Osteocyte (in vitro differentiated cells): ENCODE data around the gene BAAT. TPM values are rescaled to one million over a fixed set of nuclear protein-coding genes. Genes with fewer than 3 reads are reported as not detected.

Source experiments
- DNase-seq: peaks from one replicate; pipeline ENCODE4 v3.0.0; 2021; ENCODE audit warnings: mixed read lengths; ENCODE audit not compliant: unreplicated experiment; ENCODE audit errors: extremely low spot score
- H3K27ac Mint-ChIP-seq: one replicate; pipeline ENCODE4 v1.8.0; 2021; ENCODE audit warnings: mild to moderate bottlenecking, mixed read lengths; ENCODE audit not compliant: unreplicated experiment
- H3K27me3 Mint-ChIP-seq: one replicate; pipeline ENCODE4 v1.8.0; 2021; ENCODE audit warnings: mixed read lengths; ENCODE audit not compliant: unreplicated experiment
- H3K36me3 Mint-ChIP-seq: one replicate; pipeline ENCODE4 v1.8.0; 2021; ENCODE audit warnings: mixed read lengths; ENCODE audit not compliant: unreplicated experiment
- H3K4me1 Mint-ChIP-seq: one replicate; pipeline ENCODE4 v1.8.0; 2021; ENCODE audit warnings: mixed read lengths; ENCODE audit not compliant: unreplicated experiment
- H3K4me3 Mint-ChIP-seq: one replicate; pipeline ENCODE4 v1.8.0; 2021; ENCODE audit warnings: mild to moderate bottlenecking, moderate library complexity, mixed read lengths; ENCODE audit not compliant: unreplicated experiment
- H3K9me3 Mint-ChIP-seq: one replicate; pipeline ENCODE4 v1.8.0; 2021; ENCODE audit warnings: mixed read lengths; ENCODE audit not compliant: unreplicated experiment
- CTCF ChIP-seq: fragments of 200-600 bp; sonication (generic); IDR thresholded peaks from 2 replicates; pipeline ENCODE4 v1.5.0; 2021; ENCODE audit warnings: antibody characterized with exemption, mild to moderate bottlenecking, moderate library complexity
- total RNA-seq: library from RNA; stranded (reverse); gene quantifications from 2 replicates; pipeline ENCODE4 v1.2.1, GENCODE V29; 2021

Gene BAAT
- total RNA-seq, 1 donor from 2014 or later = 0.13 TPM

DNA sequence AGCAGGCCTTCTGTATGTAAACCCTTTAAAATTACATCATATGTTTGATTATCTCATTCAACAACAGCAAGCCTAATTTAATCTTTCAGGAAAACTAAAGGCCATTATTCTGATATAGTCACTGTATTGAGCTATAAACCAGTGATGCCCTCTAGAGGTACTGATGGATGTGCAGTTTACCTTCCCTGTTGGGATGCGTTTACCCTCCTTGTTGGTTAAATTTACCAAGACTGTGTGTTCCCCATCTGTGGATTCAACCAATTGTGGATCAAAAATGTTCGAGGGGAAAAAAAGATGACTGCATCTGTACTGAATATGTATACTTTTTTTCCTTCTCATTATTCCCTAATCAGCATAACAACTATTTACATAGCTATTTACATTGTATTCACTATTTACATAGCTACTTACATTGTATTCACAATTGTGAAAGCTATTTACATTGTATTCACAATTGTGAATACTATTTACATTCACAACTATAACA is 3.7 kb upstream of the BAAT start:
- Mint-ChIP-seq H3K27me3 (no peaks in the 10 kb centered on the region), H3K36me3 (peaks cover 36% of the 10 kb centered on the region), H3K4me3 (no peak overlapping the region), H3K27ac (no peak overlapping the region), H3K9me3 (peaks cover 30% of the 10 kb centered on the region), H3K4me1 (no peaks in the 10 kb centered on the region)
- no peak for DNase-seq
- TF ChIP-seq CTCF = no peak

DNA sequence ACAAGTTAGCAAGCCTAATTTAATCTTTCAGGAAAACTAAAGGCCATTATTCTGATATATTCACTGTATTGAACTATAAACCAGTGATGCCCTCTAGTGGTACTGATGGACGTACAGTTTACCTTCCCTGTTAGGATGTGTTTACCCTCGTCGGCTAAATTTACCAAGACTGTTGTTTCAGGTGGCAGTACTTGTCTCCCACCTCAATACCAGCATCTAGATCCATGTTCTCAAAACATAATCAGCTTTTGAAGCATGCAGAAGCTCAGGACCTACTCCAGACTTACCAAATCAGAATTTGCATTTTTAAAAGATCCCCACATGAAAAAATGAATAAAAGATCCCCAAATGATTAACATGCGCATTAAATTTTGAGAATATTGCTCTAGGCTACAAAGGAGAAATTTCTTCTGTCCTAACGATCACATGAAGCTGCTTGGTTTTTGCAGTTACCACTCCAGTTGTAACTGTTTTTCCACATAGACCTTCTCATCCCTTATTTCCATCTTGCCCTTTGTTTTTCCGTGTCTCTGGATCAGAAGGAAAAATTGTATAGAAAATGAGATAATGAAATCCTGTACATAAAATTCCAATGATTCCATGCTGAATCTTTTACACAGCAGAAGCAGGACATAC is 3.2 kb upstream of the BAAT start:
- no peak for DNase-seq
- Mint-ChIP-seq H3K9me3 (peaks cover 27% of the 10 kb centered on the region), H3K27me3 (no peaks in the 10 kb centered on the region), H3K27ac (no peak overlapping the region), H3K4me1 (no peaks in the 10 kb centered on the region), H3K4me3 (no peak overlapping the region), H3K36me3 (peaks cover 34% of the 10 kb centered on the region)
- TF ChIP-seq CTCF = peak; percentile 55

DNA sequence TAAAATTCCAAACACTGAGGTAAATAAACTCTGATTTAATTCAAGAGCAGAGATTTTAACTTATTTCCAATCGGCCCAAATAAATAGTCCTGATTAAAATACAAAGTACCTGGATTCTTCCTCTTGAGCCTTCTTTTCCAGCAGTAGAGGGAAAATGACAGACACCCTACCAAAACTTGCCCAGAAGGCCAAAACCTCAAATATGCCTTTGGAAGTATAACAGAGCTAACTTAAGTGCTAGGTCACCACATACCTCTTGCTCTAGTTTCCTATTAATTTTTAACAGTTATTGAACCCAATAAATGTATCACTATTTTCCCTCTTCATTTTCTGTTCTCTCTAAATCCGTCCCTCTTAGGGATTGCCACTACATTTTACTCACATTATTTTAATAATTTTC is 1.4 kb downstream of the BAAT start:
- Mint-ChIP-seq H3K4me1 (no peaks in the 10 kb centered on the region), H3K4me3 (no peak overlapping the region), H3K9me3 (peaks cover 15% of the 10 kb centered on the region), H3K27ac (no peak overlapping the region), H3K27me3 (no peaks in the 10 kb centered on the region), H3K36me3 (peaks cover 12% of the 10 kb centered on the region)
- DNase-seq = no peak
- no peak for TF ChIP-seq CTCF

DNA sequence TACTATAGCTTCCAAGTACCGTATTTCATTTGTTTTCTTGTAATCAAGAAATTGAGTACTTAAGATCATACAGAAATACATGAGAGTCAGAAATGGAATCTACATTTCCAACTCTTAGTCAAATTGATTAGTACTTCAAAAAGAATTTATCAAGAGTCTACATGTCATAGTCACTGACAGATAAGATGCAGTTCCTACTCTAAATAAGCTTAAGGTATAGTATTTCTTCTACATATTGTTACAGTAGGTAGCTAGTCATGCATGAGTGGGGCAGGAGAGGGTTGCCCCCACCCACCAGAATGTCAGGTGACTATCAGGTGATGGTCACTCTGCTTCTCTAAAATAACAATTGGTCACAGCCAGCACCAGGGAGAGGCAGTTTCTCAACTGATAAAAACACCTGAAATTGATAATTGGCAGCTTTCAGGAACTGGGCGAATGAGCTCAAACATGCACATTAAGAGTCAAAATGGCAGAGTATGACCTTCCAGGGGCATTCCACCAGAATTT is 2.9 kb downstream of the BAAT start:
- no peak for TF ChIP-seq CTCF
- peaks cover 12% of the 10 kb centered on the region for H3K36me3 Mint-ChIP-seq
- no peak overlapping the region for H3K27ac Mint-ChIP-seq
- no peak for DNase-seq
- H3K4me3 Mint-ChIP-seq = no peak overlapping the region
- no peaks in the 10 kb centered on the region for H3K4me1 Mint-ChIP-seq
- H3K27me3 Mint-ChIP-seq = no peaks in the 10 kb centered on the region
- H3K9me3 Mint-ChIP-seq = peaks cover 15% of the 10 kb centered on the region

- no peak for TF ChIP-seq CTCF
- Mint-ChIP-seq H3K27me3 (no peaks in the 10 kb centered on the region), H3K36me3 (peaks cover 10% of the 10 kb centered on the region)
These were observed 3.7 kb downstream of the BAAT start for GRCh38 chr9:101381118-101381517.

More at GRCh38 chr9:101381118-101381517, 3.7 kb downstream of the BAAT start:
- DNase-seq = no peak
- H3K9me3 Mint-ChIP-seq = peaks cover 13% of the 10 kb centered on the region
- H3K4me3 Mint-ChIP-seq = no peak overlapping the region
- no peak overlapping the region for H3K27ac Mint-ChIP-seq
- H3K4me1 Mint-ChIP-seq = no peaks in the 10 kb centered on the region
